GM21390 (cell line): ENCODE measurements around the gene PRPF8.

Experiments used
- ATAC-seq: cut with Tn5 transposase; IDR thresholded peaks from one replicate; pipeline ENCODE4 v1.9.1; 2021; ENCODE audit not compliant: unreplicated experiment

PRPF8 gene

DNA sequence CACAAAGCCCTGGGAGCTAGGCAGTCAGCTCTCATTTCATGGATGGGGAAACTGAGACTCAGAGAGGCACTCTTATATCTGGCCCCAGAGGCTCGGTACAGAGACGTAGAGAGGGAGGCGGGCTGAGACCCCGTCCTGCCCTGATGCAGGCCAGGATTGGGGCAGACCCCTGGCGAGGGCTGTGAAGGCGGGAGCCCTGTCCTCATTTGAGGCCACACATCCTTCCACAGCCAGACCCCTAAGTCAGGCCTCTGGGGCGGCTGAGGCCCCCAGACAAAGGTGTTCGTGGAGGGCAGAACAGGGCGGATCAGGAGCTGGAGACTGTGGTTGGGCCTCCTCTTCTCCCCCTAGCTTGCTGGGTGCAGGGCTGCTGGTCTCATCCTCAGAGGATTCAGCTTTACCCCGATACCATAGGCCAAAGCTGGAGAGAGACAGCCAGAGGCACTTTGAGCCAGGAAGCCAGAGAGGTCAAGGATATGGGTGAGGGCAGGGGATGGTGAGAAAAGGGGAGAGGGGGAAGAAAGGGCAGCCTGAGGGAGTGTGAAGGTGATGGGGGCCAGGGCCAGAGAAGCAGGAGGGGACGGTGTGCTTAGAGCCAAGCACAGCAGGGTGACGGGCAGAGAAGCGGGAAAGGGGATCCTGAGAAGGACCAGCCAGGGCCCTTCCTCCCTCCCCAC, 38.3 kb downstream of the PRPF8 start:
- no peak for ATAC-seq

DNA sequence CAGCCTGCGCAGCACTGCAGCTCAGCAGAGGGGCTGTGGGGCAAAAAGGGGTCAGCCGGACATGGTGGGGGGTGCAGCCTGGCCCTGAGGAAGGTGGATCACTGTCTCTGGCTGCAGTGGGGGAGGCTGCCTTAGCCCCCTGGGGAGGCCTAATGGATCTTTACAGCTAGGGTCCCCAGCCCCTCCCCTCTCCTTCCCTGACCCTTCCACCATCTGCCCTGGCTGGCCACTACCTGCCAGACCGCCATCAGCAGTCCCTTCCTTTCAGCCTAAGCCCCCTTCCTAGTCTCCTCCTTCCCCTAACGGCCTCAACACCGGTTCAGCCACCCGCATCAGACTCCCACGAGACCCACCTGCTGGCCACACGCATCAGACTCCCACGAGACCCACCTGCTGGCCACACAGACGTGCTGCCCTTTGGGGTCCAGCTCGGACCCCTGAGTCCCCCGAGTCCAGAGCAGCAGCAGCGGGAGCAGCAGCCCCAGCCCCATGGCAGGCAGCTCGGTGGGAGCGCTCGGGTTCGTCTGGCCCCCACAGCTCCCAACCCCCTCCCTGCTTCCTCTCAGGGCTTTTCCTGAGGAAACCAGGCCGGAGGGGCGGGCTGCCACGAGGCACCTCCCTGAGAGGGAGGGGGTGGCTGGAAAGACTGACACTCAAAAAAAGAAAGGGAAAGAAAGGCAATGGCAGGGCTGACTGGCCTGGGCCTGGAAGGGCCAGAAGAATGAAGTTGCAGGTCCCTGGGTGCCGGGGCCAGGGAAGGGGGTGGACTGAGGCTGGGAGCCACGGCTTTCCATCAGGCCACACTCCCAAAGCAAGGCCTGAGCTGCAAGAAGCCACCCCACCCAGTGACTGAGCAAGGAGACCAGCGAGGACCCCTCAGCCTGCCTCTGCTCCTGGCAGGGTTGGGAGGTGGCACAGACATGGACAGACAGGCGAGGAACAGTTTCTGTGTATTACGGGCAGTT, 39.2 kb downstream of the PRPF8 start, which contains the start of gene SCARF1:
SCARF1 (minus strand) TSS at position 526 of the 965 bp plus-strand sequence; CDS start at position 491, 35 bp downstream.
- ATAC-seq, result no peak

GRCh38 chr17:1644493-1645206, 40.0 kb downstream of the PRPF8 start:
- no peak for ATAC-seq

DNA sequence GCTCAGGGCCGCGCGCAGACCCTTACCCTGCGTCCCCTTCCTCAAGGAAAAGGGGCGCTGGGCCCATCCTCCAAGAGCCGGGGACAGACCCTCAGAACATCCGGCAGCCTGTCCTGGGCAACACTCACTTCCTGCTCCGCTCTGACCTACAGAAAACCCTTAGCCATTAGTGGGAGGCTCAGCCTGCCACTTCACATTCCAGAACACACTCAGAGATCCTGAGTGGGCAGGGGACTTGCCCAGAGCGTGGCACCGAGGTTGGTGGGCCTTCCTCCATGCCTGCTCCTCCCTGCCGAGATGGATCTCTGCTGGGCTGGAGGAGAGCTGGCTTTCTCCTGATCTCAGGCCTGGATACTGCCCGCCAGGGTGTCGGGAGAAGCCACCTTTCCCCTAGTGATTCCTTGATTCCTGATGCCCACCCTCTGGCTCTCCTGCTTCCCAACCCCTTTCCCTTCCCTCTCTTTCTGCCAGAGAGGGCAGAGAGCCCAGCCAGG, 40.6 kb downstream of the PRPF8 start:
- no peak for ATAC-seq

- no peak for ATAC-seq
These were observed 41.2 kb downstream of the PRPF8 start for GRCh38 chr17:1643293-1643998.

DNA sequence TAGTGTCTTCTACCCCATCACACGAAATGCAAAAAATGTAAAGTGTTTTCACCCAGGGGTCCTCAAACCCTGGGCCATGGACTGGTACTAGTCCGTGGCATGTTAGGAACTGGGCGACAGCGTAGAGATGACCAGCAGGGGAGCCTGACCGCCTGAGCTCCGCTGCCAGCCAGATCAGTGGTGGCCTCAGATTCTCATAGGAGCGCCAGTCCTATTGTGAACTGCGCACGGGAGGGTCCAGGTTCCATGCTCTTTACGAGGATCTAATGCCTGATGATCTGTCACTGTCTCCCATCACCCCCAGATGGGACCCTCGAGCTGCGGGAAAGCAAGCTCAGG, 43.6 kb downstream of the PRPF8 start:
- ATAC-seq, result no peak

DNA sequence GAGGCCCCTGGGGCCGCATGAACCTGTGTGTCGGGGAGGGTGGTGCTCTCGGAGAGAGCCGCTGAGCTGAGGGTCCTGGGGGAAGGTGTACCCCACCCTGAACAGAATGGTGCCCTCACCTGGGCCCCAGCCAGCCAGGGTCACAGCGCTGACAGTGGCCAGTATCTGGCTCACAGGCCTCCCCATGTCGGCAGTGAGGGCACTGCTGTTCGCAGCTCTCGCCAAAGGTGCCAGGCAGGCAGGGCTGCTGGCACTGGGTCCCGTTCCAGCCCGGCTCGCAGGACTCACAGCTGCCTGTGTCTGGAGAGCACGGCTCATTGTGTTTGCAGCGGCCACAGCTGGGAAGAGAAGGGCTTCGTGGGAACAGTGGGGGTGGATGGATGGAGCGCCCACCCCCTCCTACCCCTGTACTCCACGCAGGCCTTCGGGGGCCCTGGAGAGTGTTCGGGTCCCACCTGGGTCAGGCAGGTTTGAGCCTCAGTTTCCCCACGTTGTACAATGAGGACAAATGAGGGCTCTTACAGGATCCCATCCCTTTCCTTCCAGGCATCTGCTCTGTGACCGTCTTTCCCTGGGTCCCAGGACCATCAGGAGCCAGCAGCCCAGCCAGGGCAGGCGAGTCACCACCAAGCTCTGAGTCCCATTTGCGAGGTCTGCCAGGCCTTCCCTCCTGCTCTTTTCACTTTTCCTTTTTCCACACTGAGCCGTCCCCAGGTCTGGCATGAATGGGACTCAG, 44.2 kb downstream of the PRPF8 start:
- ATAC-seq, result no peak

DNA sequence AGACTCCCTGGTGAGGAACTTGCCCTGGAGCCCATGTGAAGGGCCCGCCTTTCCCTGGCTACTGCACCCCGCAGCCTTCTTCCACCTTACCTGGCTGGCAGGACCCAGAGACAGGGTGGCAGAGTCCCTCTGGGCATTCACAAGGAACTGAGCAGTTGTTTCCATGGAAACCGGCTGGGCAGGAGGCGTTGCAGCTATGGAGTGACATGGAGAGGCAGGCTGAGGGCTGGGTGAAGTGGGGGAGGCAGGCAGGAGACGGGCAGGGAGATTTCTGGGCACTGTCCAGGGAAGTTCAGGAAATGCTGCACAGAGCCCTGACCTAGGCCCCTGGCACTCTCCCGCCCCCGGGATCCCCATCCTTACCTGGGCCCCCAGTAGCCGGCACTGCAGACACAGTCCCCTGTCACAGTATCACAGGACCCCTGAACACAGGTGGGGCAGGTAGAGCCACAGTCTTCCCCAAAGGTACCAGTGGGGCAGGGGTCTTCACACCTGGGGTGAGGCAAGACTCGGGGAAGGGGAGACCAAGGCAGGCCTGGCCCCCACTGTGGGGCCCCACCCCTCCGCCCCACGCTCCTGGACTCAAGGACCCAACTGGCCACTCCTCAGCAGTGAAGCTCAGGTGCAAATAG, 45.0 kb downstream of the PRPF8 start:
- ATAC-seq, result no peak

GRCh38 chr17:1638624-1639300, 45.9 kb downstream of the PRPF8 start:
- no peak for ATAC-seq

DNA sequence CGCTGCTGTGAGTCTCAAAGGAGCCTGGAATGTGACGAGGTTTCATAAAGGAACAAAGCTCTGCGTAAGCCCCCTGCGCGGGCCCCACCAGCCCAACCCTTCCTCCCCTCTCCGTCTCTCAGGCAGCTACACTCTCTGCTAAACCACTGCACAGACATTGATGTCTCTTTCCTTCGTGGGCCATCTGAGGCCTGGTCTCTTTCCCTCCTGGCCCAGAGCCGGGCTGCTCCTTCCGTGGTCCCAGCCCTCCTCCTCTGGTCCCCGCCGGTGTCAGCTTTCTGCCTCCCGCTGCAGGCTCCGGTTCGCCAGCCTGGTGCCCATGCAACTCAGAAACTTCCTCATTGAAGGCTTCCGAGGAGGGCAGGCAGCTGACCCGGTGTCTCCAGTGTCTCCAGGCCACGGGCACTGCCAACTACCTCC, 46.5 kb downstream of the PRPF8 start:
- ATAC-seq, result no peak

GRCh38 chr17:1636732-1637285, 47.9 kb downstream of the PRPF8 start:
- no peak for ATAC-seq

- no peak for ATAC-seq
These were observed 48.8 kb downstream of the PRPF8 start for GRCh38 chr17:1635675-1636465.

DNA sequence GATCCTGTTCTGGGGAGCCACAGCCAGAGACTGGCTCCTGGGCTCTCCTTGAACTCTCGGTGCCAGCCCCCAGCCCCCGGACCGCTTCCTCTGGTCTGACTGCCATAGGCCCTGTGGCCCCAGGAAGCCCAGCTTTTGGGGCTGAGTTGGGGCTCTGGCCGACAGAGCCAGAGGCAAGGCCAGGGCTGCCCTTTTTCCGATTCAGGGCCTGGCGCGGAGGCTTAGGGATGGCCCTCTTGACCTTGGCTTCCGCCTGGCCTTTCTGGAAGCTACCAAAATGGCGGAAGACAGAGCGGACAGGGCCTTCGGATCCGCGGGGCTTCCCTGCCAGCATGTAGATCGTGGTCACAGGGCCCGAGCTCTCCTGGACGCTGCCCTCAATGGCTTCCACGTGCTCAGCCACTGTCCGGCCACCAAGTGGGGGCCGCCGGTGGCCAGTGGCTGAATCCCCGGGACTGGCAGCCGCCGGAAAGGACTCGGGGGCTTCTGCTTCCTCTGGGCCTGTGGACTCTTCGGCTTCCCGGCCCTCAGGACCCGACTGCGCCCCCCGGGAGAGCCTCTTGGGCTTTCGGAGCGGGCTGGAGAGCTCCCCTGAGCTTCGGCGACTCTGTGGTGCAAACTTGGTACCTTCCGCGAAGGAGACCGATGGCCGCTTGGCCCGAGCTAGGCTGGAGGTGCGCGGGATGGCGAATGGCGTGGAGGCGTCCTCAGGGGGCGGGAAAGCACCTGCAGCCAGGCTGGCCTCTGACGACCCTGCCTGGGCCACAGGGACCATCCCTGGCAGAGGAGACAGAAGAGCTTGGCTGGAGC, 49.6 kb downstream of the PRPF8 start:
- no peak for ATAC-seq

DNA sequence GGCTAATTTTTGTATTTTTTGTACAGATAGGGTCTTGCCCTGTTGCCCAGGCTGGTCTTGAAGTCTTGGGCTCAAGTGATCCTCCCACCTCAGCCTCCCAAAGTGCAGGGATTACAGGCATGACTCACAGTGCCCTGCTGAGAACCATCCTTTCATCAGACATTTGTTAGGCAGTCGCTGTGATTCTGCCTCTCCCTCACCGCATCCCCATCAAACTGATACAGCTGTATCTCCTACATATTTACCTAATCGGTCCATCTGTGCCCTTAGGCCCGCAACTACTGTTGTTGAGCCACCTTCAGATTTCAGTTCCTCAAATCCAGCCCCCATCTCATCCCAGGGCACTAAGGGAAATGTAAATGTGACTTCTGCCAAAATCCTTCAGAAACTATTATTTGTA, 54.0 kb downstream of the PRPF8 start:
- ATAC-seq, result no peak

DNA sequence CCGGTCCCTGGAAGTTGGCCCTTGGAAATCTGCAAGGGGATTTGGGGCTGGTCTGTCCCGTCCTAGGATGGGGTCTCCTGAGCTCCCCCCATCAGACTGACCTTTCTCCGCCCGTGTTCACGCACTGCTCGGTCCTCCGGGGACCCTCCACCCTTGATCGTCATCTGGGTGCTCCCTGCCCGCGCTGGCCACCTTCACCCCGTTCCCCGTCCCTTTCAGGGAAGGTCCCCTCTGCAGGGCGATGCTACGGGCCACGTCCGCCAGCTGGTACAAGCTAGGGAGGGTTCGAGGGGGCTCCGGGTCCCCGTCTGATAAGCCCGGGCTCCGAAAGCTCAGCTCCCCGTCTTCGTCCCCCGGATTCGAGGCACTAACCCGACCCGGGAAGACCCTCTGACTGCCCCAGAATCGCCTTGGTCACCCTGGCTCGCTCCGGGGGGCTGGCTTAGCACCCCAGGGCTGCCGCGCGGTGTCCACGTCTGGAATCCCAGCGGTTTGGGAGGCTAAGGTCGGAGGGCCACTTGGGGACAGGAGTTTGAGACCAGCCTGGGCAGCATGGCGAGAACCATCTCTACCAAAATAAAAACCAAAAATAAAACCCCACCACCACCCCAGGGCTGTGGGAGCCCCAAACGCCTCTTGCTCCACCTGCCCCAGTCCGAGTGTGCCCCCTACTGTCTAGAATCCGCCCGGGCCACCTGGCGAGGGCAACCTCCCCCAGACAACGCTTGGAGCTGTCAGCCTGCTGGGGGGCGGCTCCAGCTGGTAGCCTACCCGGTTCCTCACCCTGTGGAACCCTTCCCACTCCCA, 55.0 kb downstream of the PRPF8 start:
- ATAC-seq, result no peak

- ATAC-seq, result peak; percentile 45
These were observed 55.7 kb downstream of the PRPF8 start for GRCh38 chr17:1628856-1629503.
